Endometrial microvascular endothelial cells (primary cell): ENCODE data around the gene SPAG8. TPM values are rescaled to one million over a fixed set of nuclear protein-coding genes. Genes with fewer than 3 reads are reported as not detected.

ENCODE experiments used
- in situ Hi-C: cut with HindIII; loops from 2 replicates; pipeline ENCODE4 v1.10.0; 2017; ENCODE audit warnings: low sequenced_read_pairs, low pct_unique_long_range_greater_than_20kb; ENCODE audit errors: inconsistent ontology term
- total RNA-seq: library from RNA; depleted of rRNA; stranded (reverse); fragments of >200 nt; gene quantifications from one replicate; pipeline ENCODE4 v1.2.3, GENCODE V29; 2015; ENCODE audit errors: inconsistent ontology term

The SPAG8 gene
- total RNA-seq, 1 donor from 2014 or later = not detected

DNA sequence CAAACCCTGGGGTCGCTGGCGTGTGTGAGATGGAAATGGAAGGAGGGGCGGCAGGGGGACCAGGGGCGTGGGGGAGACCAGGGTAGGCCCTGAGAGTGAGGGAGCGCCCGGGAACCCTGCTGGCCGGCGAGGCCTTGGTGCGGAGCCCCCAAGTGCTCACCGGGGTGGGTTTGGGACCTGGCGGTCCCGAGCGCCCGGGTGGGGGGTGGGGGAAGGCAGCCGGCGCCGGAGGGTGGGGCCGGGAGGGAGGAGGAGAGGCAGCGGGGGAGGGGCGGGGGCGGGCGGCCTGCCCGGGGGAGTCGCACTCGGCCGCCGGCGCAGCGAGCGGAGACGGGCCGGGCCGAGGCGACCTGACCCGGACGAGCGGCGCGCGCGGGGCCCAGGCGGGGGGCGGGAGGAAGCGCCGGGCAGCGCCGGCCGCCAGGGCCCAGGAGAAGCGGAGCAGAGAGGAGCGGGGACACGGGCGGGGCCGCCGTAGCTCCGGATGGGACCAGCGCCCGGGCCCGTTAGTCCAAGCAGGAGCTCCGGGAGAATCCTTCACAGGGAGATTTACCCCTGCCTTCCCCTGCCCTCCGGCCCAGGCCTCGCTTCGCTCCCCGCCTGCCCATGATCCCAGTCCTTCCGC is 20.7 kb downstream of the SPAG8 start, which contains the start of gene NPR2:
NPR2 (plus strand) TSS at position 295 of the 625 bp plus-strand sequence. CDS start 818 bp downstream, outside the sequence.
- in situ Hi-C loops = no loop called here

DNA sequence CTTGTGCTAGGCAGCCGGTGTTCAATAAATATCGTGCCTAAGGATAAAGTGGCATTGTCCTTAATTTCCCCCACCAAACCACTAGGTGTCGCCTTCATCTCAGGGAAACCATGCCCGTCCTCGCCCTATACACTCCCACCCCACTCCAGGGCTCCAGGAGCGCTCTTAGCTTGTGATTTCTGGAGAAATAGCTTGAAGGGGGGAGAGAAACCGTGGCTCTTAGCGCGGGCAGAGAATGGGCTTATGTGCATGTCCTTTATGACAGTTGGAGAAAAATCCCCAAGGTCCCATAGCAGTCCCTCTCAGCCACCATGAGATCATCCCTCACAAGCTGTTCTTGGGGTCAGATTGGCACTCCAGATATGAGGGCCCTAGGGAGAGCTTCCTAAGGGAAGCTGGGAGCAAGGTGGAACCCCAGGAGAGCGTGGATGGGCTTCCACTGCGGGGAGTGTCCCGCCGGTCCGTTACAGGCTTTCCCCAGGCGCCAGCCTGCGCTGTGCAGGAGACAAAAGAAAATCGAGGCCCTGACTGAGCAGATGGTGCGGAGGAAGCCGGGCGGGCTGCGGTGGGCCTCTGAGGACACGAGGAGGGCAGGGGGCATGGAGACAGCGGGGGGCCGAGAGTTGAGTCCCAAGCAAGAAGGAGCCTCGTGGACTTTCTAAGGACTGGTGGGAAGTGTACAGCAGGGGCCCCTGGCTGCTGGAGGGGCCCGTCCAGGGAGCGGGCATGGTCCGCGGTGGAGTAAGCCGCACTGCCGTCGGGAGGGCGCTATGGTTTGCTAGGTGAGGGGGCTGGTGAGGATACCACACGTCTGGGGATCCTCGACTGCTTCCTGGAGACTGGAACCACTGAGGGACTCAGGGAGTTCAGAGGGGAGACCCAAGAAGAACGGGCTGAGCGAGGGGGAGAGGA is 21.4 kb downstream of the SPAG8 start:
- in situ Hi-C loops = no loop called here

GRCh38 chr9:35790025-35790384 is 22.1 kb downstream of the SPAG8 start:
- in situ Hi-C loops = no loop called here

GRCh38 chr9:35789541-35789940 is 22.5 kb downstream of the SPAG8 start:
- in situ Hi-C loops = no loop called here

- in situ Hi-C loops = no loop called here
Measured at GRCh38 chr9:35783418-35783817, 28.6 kb downstream of the SPAG8 start.

GRCh38 chr9:35781066-35781465 is 31.0 kb downstream of the SPAG8 start:
- in situ Hi-C loops = no loop called here

GRCh38 chr9:35778496-35778895 is 33.6 kb downstream of the SPAG8 start:
- in situ Hi-C loops = no loop called here

DNA sequence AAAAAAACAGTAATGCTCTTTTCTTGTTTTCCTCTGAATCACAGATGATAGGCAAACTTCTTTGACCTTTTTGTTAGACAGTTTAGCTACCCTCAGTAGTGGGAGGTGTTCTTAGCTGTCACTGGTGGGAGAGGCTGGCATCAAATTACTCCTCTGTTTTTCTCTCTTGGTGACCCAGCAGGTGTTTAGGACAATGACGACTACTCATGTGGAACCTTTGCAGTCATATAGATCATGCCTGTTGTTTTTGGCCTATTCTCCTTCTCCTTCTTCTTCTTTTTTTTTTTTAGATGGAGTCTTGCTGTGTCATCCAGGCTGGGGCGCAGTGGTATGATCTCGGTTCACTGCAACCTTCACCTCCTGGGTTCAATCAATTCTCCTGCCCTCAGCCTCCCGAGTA is 36.0 kb downstream of the SPAG8 start:
- in situ Hi-C loops = no loop called here

DNA sequence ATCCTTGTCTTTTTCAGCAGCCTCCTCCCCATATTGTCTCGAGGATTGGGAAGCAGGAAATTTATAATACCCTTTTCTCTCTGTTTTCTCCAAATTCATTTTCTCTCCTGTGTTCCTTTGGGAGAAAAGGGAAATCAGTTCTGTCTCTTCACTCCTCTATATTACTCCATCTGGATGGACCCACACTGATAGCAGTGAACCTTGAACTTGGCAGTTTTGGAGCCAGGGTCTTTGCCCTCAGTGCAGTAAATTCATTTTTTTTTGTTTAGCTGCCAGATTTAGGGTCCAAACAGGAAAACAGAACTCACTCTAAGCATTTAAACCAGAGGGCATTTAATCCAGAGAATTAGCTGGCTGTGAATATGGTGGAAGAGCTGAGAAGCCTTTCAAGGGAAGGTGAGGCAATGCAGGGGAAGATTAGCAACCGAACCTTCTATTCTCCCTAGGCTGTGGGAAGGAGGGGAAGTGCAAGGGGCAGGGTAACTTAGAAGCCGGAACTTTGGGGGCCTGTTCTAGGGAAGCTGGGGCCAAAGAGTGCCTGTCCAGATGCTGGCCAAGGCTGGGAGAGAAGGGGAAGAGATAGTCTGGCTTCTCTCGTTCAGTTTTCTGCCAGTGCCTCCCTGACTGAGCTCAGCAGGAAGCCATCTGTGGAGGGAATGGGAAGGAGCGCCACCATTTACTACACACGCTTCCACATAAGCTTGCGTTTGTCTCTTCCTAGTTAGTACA is 37.0 kb downstream of the SPAG8 start:
- in situ Hi-C loops = no loop called here

- in situ Hi-C loops = no loop called here
Measured at GRCh38 chr9:35771943-35772342, 40.1 kb downstream of the SPAG8 start.

DNA sequence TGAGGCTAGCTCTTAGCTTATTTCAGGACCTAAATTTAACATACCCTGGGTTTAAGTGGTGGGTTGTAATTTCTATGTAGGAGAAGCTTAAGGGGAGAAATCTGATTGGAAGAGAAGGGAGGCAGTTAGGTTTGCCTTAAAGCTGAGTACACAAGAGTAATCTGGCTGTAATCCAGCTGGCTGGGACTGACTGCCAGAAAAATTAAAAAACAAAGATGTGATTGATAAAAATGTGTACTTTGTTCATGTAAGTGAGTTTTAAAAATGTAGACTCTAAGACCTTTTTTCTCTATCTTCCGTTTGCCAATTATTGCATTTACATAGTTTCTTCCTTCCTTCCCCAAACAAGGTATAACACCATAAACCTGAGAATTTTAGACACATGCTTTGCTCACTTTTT is 40.5 kb downstream of the SPAG8 start:
- in situ Hi-C loops = no loop called here

GRCh38 chr9:35771075-35771433 is 41.0 kb downstream of the SPAG8 start:
- in situ Hi-C loops = no loop called here

DNA sequence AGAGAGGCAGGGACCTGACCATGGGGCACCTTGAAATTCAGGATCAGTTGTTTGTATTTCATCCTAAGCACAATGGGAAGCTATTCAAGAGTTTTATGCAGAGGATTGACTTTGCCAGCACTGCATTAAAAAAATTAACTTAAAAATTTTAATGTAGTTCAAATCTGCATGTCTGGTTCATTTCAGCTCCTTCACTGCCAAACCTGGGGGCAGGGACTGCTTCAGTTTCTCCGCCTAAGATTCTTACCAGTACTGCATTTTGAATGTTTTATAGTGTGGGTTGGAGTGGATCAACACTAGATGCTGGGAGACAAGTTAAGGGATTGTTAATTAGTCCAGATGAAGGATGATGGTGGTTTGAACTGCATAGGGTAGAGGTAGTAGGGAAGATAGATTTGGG is 42.3 kb downstream of the SPAG8 start:
- in situ Hi-C loops = no loop called here

- in situ Hi-C loops = no loop called here
Measured at GRCh38 chr9:35767458-35767857, 44.6 kb downstream of the SPAG8 start.

DNA sequence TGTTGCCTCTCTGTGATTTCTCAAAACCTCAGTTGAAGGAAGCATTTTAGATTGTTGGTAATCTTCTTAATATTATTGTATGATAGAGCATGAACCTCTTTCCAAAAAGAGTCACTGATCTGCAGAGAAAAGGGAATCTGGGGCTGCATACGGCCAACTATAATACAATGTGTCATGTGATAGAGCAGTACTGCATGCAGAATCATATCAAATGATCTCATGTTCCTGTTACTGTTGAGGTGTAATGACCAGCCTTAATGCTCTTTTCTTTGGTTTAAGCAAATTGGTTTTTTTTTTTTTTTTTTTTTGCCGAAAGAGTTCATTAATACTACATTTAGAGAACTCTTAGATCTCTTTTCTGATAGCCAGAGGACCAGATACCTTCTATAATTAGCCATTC is 45.1 kb downstream of the SPAG8 start:
- in situ Hi-C loops = no loop called here

GRCh38 chr9:35763803-35764202 is 48.3 kb downstream of the SPAG8 start:
- in situ Hi-C loops = no loop called here

- in situ Hi-C loops = no loop called here
Measured at GRCh38 chr9:35763181-35763580, 48.9 kb downstream of the SPAG8 start.

DNA sequence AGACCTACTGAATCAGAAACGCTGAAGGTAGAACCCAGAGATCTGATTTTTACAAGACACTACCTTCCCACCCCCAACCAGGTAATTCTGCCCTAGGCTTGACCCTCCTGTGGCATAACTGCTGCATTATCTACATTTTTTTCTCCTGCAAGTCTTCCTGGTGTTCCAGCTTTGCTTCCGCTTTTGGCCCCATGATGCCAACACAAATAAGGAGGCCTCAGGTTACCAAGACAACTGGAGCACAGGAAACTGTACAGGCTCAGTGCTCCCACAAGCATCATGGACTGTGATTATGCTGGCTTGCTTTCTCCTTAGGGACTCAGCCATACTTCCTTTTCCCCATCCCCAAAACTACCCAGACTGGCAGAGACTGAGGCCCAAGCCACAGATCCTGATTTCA is 51.4 kb downstream of the SPAG8 start:
- in situ Hi-C loops = no loop called here

DNA sequence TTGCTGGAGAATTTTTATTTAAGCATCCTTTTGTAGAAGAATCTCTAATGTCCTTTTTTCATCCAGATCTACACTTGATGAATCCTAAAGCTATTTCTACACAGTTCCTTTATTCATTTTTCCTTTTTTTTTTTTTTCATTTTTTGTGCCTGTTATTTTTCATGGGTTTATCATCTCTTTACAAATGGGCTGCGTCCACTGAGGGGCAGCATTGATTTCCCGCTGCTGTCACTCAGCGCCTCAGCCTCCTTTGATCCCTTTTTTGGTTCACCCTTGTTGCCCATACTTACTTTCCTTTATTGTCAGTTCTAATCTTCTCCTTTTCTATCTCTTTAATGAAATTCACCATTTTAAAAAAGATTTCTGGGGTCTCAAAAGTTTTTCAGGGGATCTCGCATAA is 52.3 kb downstream of the SPAG8 start:
- in situ Hi-C loops = no loop called here
